Adrenal gland (tissue), 12 donors: ENCODE measurements around the gene OSBPL2. TPM values are rescaled to one million over a fixed set of nuclear protein-coding genes. Genes with fewer than 3 reads are reported as not detected.

Experiments used
- DNase-seq, 7 donors: peaks; one replicate each; pipeline ENCODE4 v3.0.0-alpha.2; 2019 to 2020
- H3K27ac ChIP-seq, 5 donors: fragments of 200-600 bp; sonication (generic) in 4 of 5; 1 replicate in 3 of 5; 2 replicates in 2 of 5; pipeline versions ENCODE4 v1.5.1 to v1.8.0; 2016 to 2020; ENCODE audit warnings: mild to moderate bottlenecking in 1 of 5
- H3K27me3 ChIP-seq: fragments of 200-600 bp; 2 replicates; pipeline ENCODE4 v1.8.0; 2021
- H3K36me3 ChIP-seq, 2 donors: fragments of 200-600 bp; replicated peaks in 1 of 2; 1 replicate in 1 of 2; 2 replicates in 1 of 2; pipeline versions ENCODE4 v1.5.1 to v1.8.0; 2018 to 2022
- H3K4me1 ChIP-seq, 2 donors: fragments of 200-600 bp; replicated peaks in 1 of 2; 1 replicate in 1 of 2; 2 replicates in 1 of 2; pipeline versions ENCODE4 v1.5.1 to v1.8.0; 2018 to 2021
- H3K4me3 ChIP-seq, 4 donors: fragments of 200-600 bp; sonication (generic) in 3 of 4; one replicate each; pipeline ENCODE4 v1.5.1; 2016 to 2018
- H3K9me3 ChIP-seq, 3 donors: fragments of 200-600 bp; sonication (generic) in 1 of 3; replicated peaks in 1 of 3; 1 replicate in 2 of 3; 2 replicates in 1 of 3; pipeline versions ENCODE4 v1.5.1 to v1.8.0; 2016 to 2021
- CTCF ChIP-seq, 6 experiments: fragments of 450-650 bp in 4 of 6; fragments of 200-600 bp in 2 of 6; sonication (generic) in 1 of 6; IDR thresholded peaks; 1 replicate in 5 of 6; 2 replicates in 1 of 6; pipeline versions ENCODE4 v1.5.1 to v1.8.0; 2016 to 2021; ENCODE audit warnings: antibody characterized with exemption in 6 of 6, mild to moderate bottlenecking in 2 of 6, moderate library complexity in 1 of 6
- POLR2A ChIP-seq, 2 donors: fragments of 450-650 bp; IDR thresholded peaks; one replicate each; pipeline ENCODE4 v1.6.1; 2017; ENCODE audit warnings: antibody characterized with exemption in 2 of 2, mild to moderate bottlenecking in 2 of 2, moderate library complexity in 1 of 2
- WGBS, 4 donors: extraction: QIAGEN DNeasy Blood & Tissue Kit in 2 of 4; methylation state at CpG; one replicate each; pipeline versions ENCODE4 v1.1.5 to v1.1.7; 2013 to 2017; 5-methylcytosine and 5-hydroxymethylcytosine counted together
- intact Hi-C, 2 donors: fragments of 100-400 bp; cut with DNase I; formaldehyde crosslinking; loops; one replicate each; pipeline versions ENCODE4 v1.14.1 to v1.15.0; 2022 to 2023
- polyA plus RNA-seq, 3 donors: library from polyadenylated mRNA; stranded (reverse); fragments of 200-250 nt in 2 of 3; fragments of 350-450 nt in 1 of 3; fragmentation: Illumina TruSeq in 1 of 3; extraction: RNeasy Lipid Tissue Mini Kit (QIAGEN cat#74804) in 1 of 3; gene quantifications; one replicate each; pipeline ENCODE4 v1.2.3, GENCODE V29; 2013 to 2014
- total RNA-seq, 9 donors: library from RNA; depleted of rRNA in 4 of 9; stranded (reverse); fragments of >200 nt in 4 of 9; fragments of 120-200 nt in 1 of 9; fragmentation: NEBNext Ultra II Directional in 1 of 9; extraction: Animal tissue kit (Norgen Biotek cat#: 25700) in 1 of 9; gene quantifications; one replicate each; pipeline versions ENCODE4 v1.1.0 to v1.2.4, GENCODE V29; 2013 to 2023
- donor health status: healthy with polysubstance abuse.
- donor health status: Bipolar disorder and iron deficiency.
- donor health status: DM: yes; HTN: yes; CAD: no.
- donor health status: DM: no; HTN: no; CAD: no.
- donor health status: DM: no; HTN: no; CAD: no.
- donor health status: DM: yes; HTN: yes; CAD: no.

Gene OSBPL2
- total and polyA plus RNA-seq, 12 donors: 13.8 to 96.7 (median 37.4) TPM

- no peak overlapping the region for H3K27ac ChIP-seq
- peaks cover 0 to 7% of the 10 kb centered on the region in 2 donors for H3K4me1 ChIP-seq
- no peak for DNase-seq
- TF ChIP-seq CTCF (IDR thresholded peaks at IDR 0.05): no peak
- no peak for TF ChIP-seq POLR2A (IDR thresholded peaks at IDR 0.05)
- H3K4me3 ChIP-seq: no peak overlapping the region
- H3K9me3 ChIP-seq: no peaks in the 10 kb centered on the region
- intact Hi-C loops: no loop called here
- peaks cover 0 to 26% of the 10 kb centered on the region in 2 donors for H3K36me3 ChIP-seq
- H3K27me3 ChIP-seq: no peaks in the 10 kb centered on the region
- 70 to 80% (median 77%) methylated on average over 9 to 13 of the region's 13 CpGs for WGBS, 4 donors
Observed at GRCh38 chr20:62274332-62274950, 36.1 kb downstream of the OSBPL2 start.

- TF ChIP-seq CTCF (IDR thresholded peaks at IDR 0.05): no peak
- TF ChIP-seq POLR2A (IDR thresholded peaks at IDR 0.05): no peak
- 88 to 95% (median 90%) methylated on average over 10 of the region's 10 CpGs for WGBS, 4 donors
- H3K4me1 ChIP-seq: no peaks in the 10 kb centered on the region
- no peak for DNase-seq
- intact Hi-C loops: no loop called here
- no peaks in the 10 kb centered on the region for H3K27me3 ChIP-seq
- no peaks in the 10 kb centered on the region for H3K9me3 ChIP-seq
- peaks cover 0 to 34% of the 10 kb centered on the region in 2 donors for H3K36me3 ChIP-seq
- no peak overlapping the region for H3K4me3 ChIP-seq
- H3K27ac ChIP-seq: no peak overlapping the region
Observed at GRCh38 chr20:62275219-62275618, 36.9 kb downstream of the OSBPL2 start.

GRCh38 chr20:62276439-62276838, 38.1 kb downstream of the OSBPL2 start:
- H3K27ac ChIP-seq: no peak overlapping the region
- no peaks in the 10 kb centered on the region for H3K27me3 ChIP-seq
- H3K4me3 ChIP-seq: no peak overlapping the region
- TF ChIP-seq CTCF (IDR thresholded peaks at IDR 0.05) (no peak), POLR2A (IDR thresholded peaks at IDR 0.05) (no peak)
- H3K36me3 ChIP-seq: peaks cover 0 to 46% of the 10 kb centered on the region in 2 donors
- DNase-seq: no peak
- 79 to 88% (median 84%) methylated on average over 6 of the region's 6 CpGs for WGBS, 4 donors
- no peaks in the 10 kb centered on the region for H3K4me1 ChIP-seq
- intact Hi-C loops: no loop called here
- H3K9me3 ChIP-seq: no peaks in the 10 kb centered on the region

GRCh38 chr20:62277253-62277652, 38.9 kb downstream of the OSBPL2 start:
- Histone ChIP-seq H3K36me3 (peaks cover 0 to 51% of the 10 kb centered on the region in 2 donors), H3K27ac (no peak overlapping the region), H3K4me3 (no peak overlapping the region), H3K9me3 (no peaks in the 10 kb centered on the region), H3K4me1 (no peaks in the 10 kb centered on the region), H3K27me3 (no peaks in the 10 kb centered on the region)
- DNase-seq: no peak
- TF ChIP-seq CTCF (IDR thresholded peaks at IDR 0.05): no peak
- no peak for TF ChIP-seq POLR2A (IDR thresholded peaks at IDR 0.05)
- WGBS, 4 donors: 71 to 81% (median 76%) methylated on average over 13 of the region's 13 CpGs
- intact Hi-C loops: no loop called here
